GM12801 (cell line): ENCODE data around the gene ADCY4.

Experiments
- CTCF ChIP-seq: IDR thresholded peaks from one replicate; pipeline ENCODE4 v1.5.1; 2011; ENCODE audit warnings: control low read depth; ENCODE audit not compliant: insufficient read length; ENCODE audit errors: extremely low read depth

Gene ADCY4

GRCh38 chr14:24325041-24325530 lies 9.8 kb downstream of the ADCY4 start:
- no peak for TF ChIP-seq CTCF

GRCh38 chr14:24324024-24324423 lies 10.8 kb downstream of the ADCY4 start:
- TF ChIP-seq CTCF: no peak

GRCh38 chr14:24323341-24323740 lies 11.5 kb downstream of the ADCY4 start:
- TF ChIP-seq CTCF: no peak

GRCh38 chr14:24322672-24323071 lies 12.2 kb downstream of the ADCY4 start:
- TF ChIP-seq CTCF: no peak

- no peak for TF ChIP-seq CTCF
Observed at GRCh38 chr14:24321212-24321975, 13.5 kb downstream of the ADCY4 start.

- TF ChIP-seq CTCF: no peak
Observed at GRCh38 chr14:24317141-24317928, 17.5 kb downstream of the ADCY4 start.

GRCh38 chr14:24316597-24316950 lies 18.3 kb downstream of the ADCY4 start:
- TF ChIP-seq CTCF: no peak
